Measurements from ENCODE around the gene OR2A12. TPM values are rescaled to one million over a fixed set of nuclear protein-coding genes. Genes with fewer than 3 reads are reported as not detected.
"Not testable (repeated sequence)": the region's sequence is repeated elsewhere in the genome, so short reads cannot be mapped to it uniquely, and the experiment has no call there.

OR2A12 gene
- total RNA-seq, 1 donor from 2014 or later = not detected

GRCh38 chr7:144049491-144049890 is 36.6 kb upstream of the OR2A12 start:
- Mint-ChIP-seq H3K36me3 (no peaks in the 10 kb centered on the region), H3K27ac (no peak overlapping the region), H3K4me3 (no peak overlapping the region)

GRCh38 chr7:144050093-144050492 is 36.0 kb upstream of the OR2A12 start:
- no peak for TF ChIP-seq CTCF (IDR thresholded peaks at IDR 0.05; ENCODE audit: unreplicated experiment)
- Mint-ChIP-seq H3K4me1 (peaks cover 6% of the 10 kb centered on the region), H3K9me3 (no peaks in the 10 kb centered on the region), H3K4me3 (no peak overlapping the region), H3K27me3 (ENCODE audit: low read depth) (peaks cover 7% of the 10 kb centered on the region), H3K27ac (no peak overlapping the region), H3K36me3 (no peaks in the 10 kb centered on the region)
- DNase-seq (ENCODE audit: low spot score in 2 of 2, unreplicated experiment in 2 of 2) = no peak

More at GRCh38 chr7:144049491-144049890, 36.6 kb upstream of the OR2A12 start:
- Mint-ChIP-seq H3K9me3 (no peaks in the 10 kb centered on the region), H3K4me1 (peaks cover 6% of the 10 kb centered on the region), H3K27me3 (ENCODE audit: low read depth) (peaks cover 7% of the 10 kb centered on the region)
- no peak for TF ChIP-seq CTCF (IDR thresholded peaks at IDR 0.05; ENCODE audit: unreplicated experiment)
- DNase-seq (ENCODE audit: low spot score in 2 of 2, unreplicated experiment in 2 of 2) = no peak

GRCh38 chr7:144050884-144051283 is 35.2 kb upstream of the OR2A12 start:
- H3K27me3 Mint-ChIP-seq (ENCODE audit: low read depth); H3K9me3 Mint-ChIP-seq; H3K27ac Mint-ChIP-seq; DNase-seq (ENCODE audit: low spot score in 2 of 2, unreplicated experiment in 2 of 2); H3K4me3 Mint-ChIP-seq; H3K36me3 Mint-ChIP-seq; H3K4me1 Mint-ChIP-seq: not testable (repeated sequence)

- no peak for TF ChIP-seq CTCF (IDR thresholded peaks at IDR 0.05; ENCODE audit: unreplicated experiment)
- H3K27me3 Mint-ChIP-seq (ENCODE audit: low read depth) = no peaks in the 10 kb centered on the region
- H3K4me3 Mint-ChIP-seq = no peak overlapping the region
- peaks cover 4% of the 10 kb centered on the region for H3K4me1 Mint-ChIP-seq
- DNase-seq (ENCODE audit: low spot score in 2 of 2, unreplicated experiment in 2 of 2) = no peak
- H3K27ac Mint-ChIP-seq = no peak overlapping the region
- H3K36me3 Mint-ChIP-seq = no peaks in the 10 kb centered on the region
- H3K9me3 Mint-ChIP-seq = peaks cover 5% of the 10 kb centered on the region
Observed at GRCh38 chr7:144057954-144058353, 28.1 kb upstream of the OR2A12 start.

- peaks cover 5% of the 10 kb centered on the region for H3K9me3 Mint-ChIP-seq
- H3K27me3 Mint-ChIP-seq (ENCODE audit: low read depth) = peaks cover 4% of the 10 kb centered on the region
- TF ChIP-seq CTCF (IDR thresholded peaks at IDR 0.05; ENCODE audit: unreplicated experiment) = peak; percentile 55
- DNase-seq (ENCODE audit: low spot score in 2 of 2, unreplicated experiment in 2 of 2) = no peak
- H3K36me3 Mint-ChIP-seq = no peaks in the 10 kb centered on the region
- H3K27ac Mint-ChIP-seq = no peak overlapping the region
- no peak overlapping the region for H3K4me3 Mint-ChIP-seq
- peaks cover 5% of the 10 kb centered on the region for H3K4me1 Mint-ChIP-seq
Observed at GRCh38 chr7:144063710-144064109, 22.4 kb upstream of the OR2A12 start.

GRCh38 chr7:144069511-144069910 is 16.6 kb upstream of the OR2A12 start, which contains the start of gene OR2A25:
TSS of gene OR2A25 (plus strand) at chr7:144069811. CDS start at chr7:144074220, 4,409 bp downstream.
- no peaks in the 10 kb centered on the region for H3K36me3 Mint-ChIP-seq

More at GRCh38 chr7:144069511-144069910, 16.6 kb upstream of the OR2A12 start, which contains the start of gene OR2A25:
- Mint-ChIP-seq H3K4me1 (no peaks in the 10 kb centered on the region), H3K9me3 (no peaks in the 10 kb centered on the region), H3K27me3 (ENCODE audit: low read depth) (peaks cover 9% of the 10 kb centered on the region), H3K27ac (no peak within 1 kb of the TSS), H3K4me3 (no peak within 1 kb of the TSS)
- DNase-seq (ENCODE audit: low spot score in 2 of 2, unreplicated experiment in 2 of 2) = no peak
- no peak for TF ChIP-seq CTCF (IDR thresholded peaks at IDR 0.05; ENCODE audit: unreplicated experiment)

All from mesothelial cell of epicardium (in vitro differentiated cells).